ENCODE data around the gene RPP25L.

Gene RPP25L

GRCh38 chr9:34565856-34566255 is 46.0 kb downstream of the RPP25L start:
- DNase-seq, result no peak

- DNase-seq, result no peak
Measured at GRCh38 chr9:34564617-34565016, 47.3 kb downstream of the RPP25L start.

GRCh38 chr9:34563262-34563661 is 48.6 kb downstream of the RPP25L start:
- DNase-seq, result no peak

DNA sequence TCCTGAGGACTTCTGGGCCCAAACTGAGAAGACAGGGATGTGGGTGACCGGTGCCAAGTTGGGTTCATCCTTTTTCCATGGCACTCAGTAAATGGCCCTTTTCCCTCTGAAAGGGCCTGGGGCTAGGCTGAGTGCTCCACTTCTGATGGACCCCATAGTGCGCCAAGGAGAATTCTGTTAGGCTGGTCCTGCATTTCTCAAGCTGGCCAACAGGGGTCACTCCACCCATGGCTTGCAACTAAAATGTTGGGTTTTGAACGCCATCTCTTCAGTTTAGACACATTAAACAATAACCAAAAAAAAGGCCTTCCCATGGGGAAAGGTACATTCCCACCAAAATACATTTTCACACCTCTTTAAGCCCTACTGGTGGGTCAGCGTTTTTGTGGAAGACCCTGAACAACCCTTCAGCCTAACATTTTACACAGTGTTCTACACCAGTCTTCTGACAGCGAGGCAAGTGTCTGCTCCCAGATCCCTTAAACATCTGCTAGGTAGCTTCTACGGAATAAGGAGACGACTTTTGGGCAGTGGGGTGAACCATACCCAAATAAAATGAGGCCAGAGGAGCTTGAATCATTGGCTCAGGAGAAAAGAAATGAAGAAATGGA is 49.7 kb downstream of the RPP25L start:
- no peak for DNase-seq

GRCh38 chr9:34560599-34561214 is 51.2 kb downstream of the RPP25L start:
- no peak for DNase-seq

Data from GDM1 (cell line).